ENCODE results near the gene THSD7B.

Gene THSD7B

DNA sequence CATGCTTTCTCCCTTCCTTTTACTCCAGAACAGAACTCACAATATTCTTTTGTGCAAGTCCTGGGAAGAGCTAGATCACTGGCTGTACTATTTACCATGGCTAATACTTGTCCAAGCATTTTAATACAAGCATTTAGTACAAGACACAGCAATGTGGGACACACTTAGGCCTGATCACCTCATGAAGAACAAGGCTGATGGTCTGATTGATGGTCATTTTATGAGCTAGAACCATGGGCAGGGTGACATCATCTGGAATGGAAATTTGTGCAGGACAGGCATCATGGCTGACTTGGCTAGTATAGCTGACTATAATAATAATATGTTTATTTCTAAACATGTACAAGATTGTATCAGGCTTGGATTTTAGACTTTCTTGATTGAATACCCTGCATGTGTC, 824.8 kb downstream of the THSD7B start:
- no peak overlapping the region for H3K18ac ChIP-seq (ENCODE audit: low read length)
- no peak overlapping the region for H3K23ac ChIP-seq (ENCODE audit: low read length)
- no peak for DNase-seq

DNA sequence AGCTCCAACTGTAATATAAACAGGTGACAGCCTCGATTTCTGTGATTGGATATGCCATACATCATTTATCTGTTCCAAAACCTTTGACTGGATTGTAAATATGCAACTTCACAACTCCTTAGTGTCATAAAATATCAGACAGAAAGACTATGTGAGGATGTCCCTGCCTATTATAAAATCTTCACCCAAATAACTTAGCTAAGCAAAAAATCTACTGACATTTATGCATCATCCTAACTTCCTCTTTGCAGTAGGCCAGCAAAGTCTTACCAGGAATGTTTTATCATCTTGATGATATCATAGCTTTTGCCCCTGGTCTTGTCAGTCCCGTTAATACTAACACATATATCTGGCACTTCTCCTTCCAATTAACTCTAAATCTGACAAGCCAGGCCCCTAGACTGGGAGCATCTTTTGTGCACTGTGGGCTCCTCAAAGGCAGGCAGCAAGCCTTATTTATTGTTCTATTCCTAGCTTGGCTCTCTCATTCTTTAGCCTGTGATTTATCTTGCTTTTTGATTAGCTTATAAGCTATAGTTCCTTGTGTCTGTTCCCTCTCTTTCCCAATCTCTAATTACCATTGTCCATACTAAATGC, 842.5 kb downstream of the THSD7B start:
- no peak overlapping the region for H3K14ac ChIP-seq (ENCODE audit: low read length)
- no peaks in the 10 kb centered on the region for H3K79me1 ChIP-seq (ENCODE audit: low read length)
- no peak overlapping the region for H3K23ac ChIP-seq (ENCODE audit: low read length)
- no peak overlapping the region for H4K91ac ChIP-seq (ENCODE audit: low read depth, low read length)
- no peak overlapping the region for H2AK5ac ChIP-seq (ENCODE audit: low read length)
- H3K79me2 ChIP-seq (ENCODE audit: control insufficient read depth, insufficient read depth, low read length, poor library complexity), result no peaks in the 10 kb centered on the region
- H2BK12ac ChIP-seq (ENCODE audit: low read length), result no peak overlapping the region
- no peaks in the 10 kb centered on the region for H3K36me3 ChIP-seq (ENCODE audit: control insufficient read depth in 1 of 2, insufficient read depth in 2 of 2, low read length in 2 of 2)
- H3K18ac ChIP-seq (ENCODE audit: low read length), result no peak overlapping the region
- H2AFZ ChIP-seq (ENCODE audit: insufficient read depth, low read length, poor library complexity), result no peak overlapping the region
- no peak overlapping the region for H3K27ac ChIP-seq (ENCODE audit: low read depth, low read length)
- H4K8ac ChIP-seq (ENCODE audit: low read depth, low read length), result no peak overlapping the region
- H4K12ac ChIP-seq (ENCODE audit: low read depth, low read length), result no peak overlapping the region
- no peak for DNase-seq
- H3K4me1 ChIP-seq (ENCODE audit: control insufficient read depth in 1 of 2, insufficient read depth in 2 of 2, low read length in 2 of 2), result no peaks in the 10 kb centered on the region
- no peaks in the 10 kb centered on the region for H3K9me3 ChIP-seq (ENCODE audit: insufficient read depth, low read depth, low read length)
- no peak overlapping the region for H3K4ac ChIP-seq (ENCODE audit: low read depth, low read length)
- no peak overlapping the region for H2BK5ac ChIP-seq (ENCODE audit: low read depth, low read length, poor library complexity)
- H2BK120ac ChIP-seq (ENCODE audit: insufficient read depth, low read length, poor library complexity), result no peak overlapping the region
- H3K9ac ChIP-seq (ENCODE audit: low read length), result no peak overlapping the region
- H3K4me2 ChIP-seq (ENCODE audit: low read length), result no peak overlapping the region
- no CpG with 5 or more reads among the region's 2 CpGs for WGBS (ENCODE audit: extremely low coverage, insufficient coverage, insufficient read length)
- no peaks in the 10 kb centered on the region for H3K27me3 ChIP-seq (ENCODE audit: insufficient read depth, low read length)
- no peak overlapping the region for H3K4me3 ChIP-seq (ENCODE audit: low read depth, low read length)

More for the DNA sequence above, 824.8 kb downstream of the THSD7B start:
- H2AFZ ChIP-seq (ENCODE audit: insufficient read depth, low read length, poor library complexity), result no peak overlapping the region
- no peaks in the 10 kb centered on the region for H3K36me3 ChIP-seq (ENCODE audit: control insufficient read depth in 1 of 2, insufficient read depth in 2 of 2, low read length in 2 of 2)
- H3K4me1 ChIP-seq (ENCODE audit: control insufficient read depth in 1 of 2, insufficient read depth in 2 of 2, low read length in 2 of 2), result no peaks in the 10 kb centered on the region
- H3K14ac ChIP-seq (ENCODE audit: low read length), result no peak overlapping the region
- no peak overlapping the region for H4K91ac ChIP-seq (ENCODE audit: low read depth, low read length)
- H3K79me2 ChIP-seq (ENCODE audit: control insufficient read depth, insufficient read depth, low read length, poor library complexity), result no peaks in the 10 kb centered on the region
- H4K12ac ChIP-seq (ENCODE audit: low read depth, low read length), result no peak overlapping the region
- H2BK12ac ChIP-seq (ENCODE audit: low read length), result no peak overlapping the region
- H3K9ac ChIP-seq (ENCODE audit: low read length), result no peak overlapping the region
- no peaks in the 10 kb centered on the region for H3K27me3 ChIP-seq (ENCODE audit: insufficient read depth, low read length)
- H3K4me3 ChIP-seq (ENCODE audit: low read depth, low read length), result no peak overlapping the region
- no peak overlapping the region for H4K8ac ChIP-seq (ENCODE audit: low read depth, low read length)
- no peaks in the 10 kb centered on the region for H3K79me1 ChIP-seq (ENCODE audit: low read length)
- H3K27ac ChIP-seq (ENCODE audit: low read depth, low read length), result no peak overlapping the region
- no peak overlapping the region for H2BK120ac ChIP-seq (ENCODE audit: insufficient read depth, low read length, poor library complexity)
- no peak overlapping the region for H3K4me2 ChIP-seq (ENCODE audit: low read length)
- H3K4ac ChIP-seq (ENCODE audit: low read depth, low read length), result no peak overlapping the region
- H2BK5ac ChIP-seq (ENCODE audit: low read depth, low read length, poor library complexity), result no peak overlapping the region
- peaks cover 2% of the 10 kb centered on the region for H3K9me3 ChIP-seq (ENCODE audit: insufficient read depth, low read depth, low read length)
- H2AK5ac ChIP-seq (ENCODE audit: low read length), result no peak overlapping the region

DNA sequence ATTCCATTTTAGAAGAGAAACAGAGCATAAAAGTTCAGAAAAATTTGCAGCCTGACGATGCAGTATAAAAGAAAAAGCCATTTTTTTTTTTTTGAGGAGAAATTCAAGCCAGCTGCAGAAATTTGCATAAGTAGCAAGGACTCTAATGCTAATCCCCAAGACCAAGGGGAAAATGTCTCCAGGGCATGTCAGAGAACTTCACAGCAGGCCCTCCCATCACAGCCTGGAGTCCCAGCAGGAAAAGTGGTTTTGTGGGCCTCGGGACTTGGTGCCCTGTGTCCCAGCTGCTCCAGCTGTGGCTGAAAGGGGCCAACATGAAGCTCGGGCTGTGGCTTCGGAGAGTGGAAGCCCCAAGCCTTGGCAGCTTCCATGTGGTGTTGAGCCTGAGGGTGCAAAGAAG, 873.6 kb downstream of the THSD7B start:
- no peak overlapping the region for H3K14ac ChIP-seq (ENCODE audit: low read length)
- no peak overlapping the region for H4K91ac ChIP-seq (ENCODE audit: low read depth, low read length)
- H2AK5ac ChIP-seq (ENCODE audit: low read length), result no peak overlapping the region
- no peak overlapping the region for H3K9ac ChIP-seq (ENCODE audit: low read length)
- no peak overlapping the region for H3K18ac ChIP-seq (ENCODE audit: low read length)
- no peak overlapping the region for H3K4me3 ChIP-seq (ENCODE audit: low read depth, low read length)
- H3K36me3 ChIP-seq (ENCODE audit: control insufficient read depth in 1 of 2, insufficient read depth in 2 of 2, low read length in 2 of 2), result no peaks in the 10 kb centered on the region
- WGBS (ENCODE audit: extremely low coverage, insufficient coverage, insufficient read length), result no CpG with 5 or more reads among the region's 4 CpGs
- no peak overlapping the region for H4K12ac ChIP-seq (ENCODE audit: low read depth, low read length)
- H2BK5ac ChIP-seq (ENCODE audit: low read depth, low read length, poor library complexity), result no peak overlapping the region
- H2BK120ac ChIP-seq (ENCODE audit: insufficient read depth, low read length, poor library complexity), result no peak overlapping the region
- H3K23ac ChIP-seq (ENCODE audit: low read length), result no peak overlapping the region
- no peaks in the 10 kb centered on the region for H3K9me3 ChIP-seq (ENCODE audit: insufficient read depth, low read depth, low read length)
- H2BK12ac ChIP-seq (ENCODE audit: low read length), result no peak overlapping the region
- no peaks in the 10 kb centered on the region for H3K79me2 ChIP-seq (ENCODE audit: control insufficient read depth, insufficient read depth, low read length, poor library complexity)
- no peak overlapping the region for H3K4me2 ChIP-seq (ENCODE audit: low read length)
- H2AFZ ChIP-seq (ENCODE audit: insufficient read depth, low read length, poor library complexity), result no peak overlapping the region
- no peak overlapping the region for H4K8ac ChIP-seq (ENCODE audit: low read depth, low read length)
- H3K4ac ChIP-seq (ENCODE audit: low read depth, low read length), result no peak overlapping the region
- no peak for DNase-seq
- H3K27me3 ChIP-seq (ENCODE audit: insufficient read depth, low read length), result no peaks in the 10 kb centered on the region
- H3K79me1 ChIP-seq (ENCODE audit: low read length), result no peaks in the 10 kb centered on the region
- no peaks in the 10 kb centered on the region for H3K4me1 ChIP-seq (ENCODE audit: control insufficient read depth in 1 of 2, insufficient read depth in 2 of 2, low read length in 2 of 2)
- H3K27ac ChIP-seq (ENCODE audit: low read depth, low read length), result no peak overlapping the region

DNA sequence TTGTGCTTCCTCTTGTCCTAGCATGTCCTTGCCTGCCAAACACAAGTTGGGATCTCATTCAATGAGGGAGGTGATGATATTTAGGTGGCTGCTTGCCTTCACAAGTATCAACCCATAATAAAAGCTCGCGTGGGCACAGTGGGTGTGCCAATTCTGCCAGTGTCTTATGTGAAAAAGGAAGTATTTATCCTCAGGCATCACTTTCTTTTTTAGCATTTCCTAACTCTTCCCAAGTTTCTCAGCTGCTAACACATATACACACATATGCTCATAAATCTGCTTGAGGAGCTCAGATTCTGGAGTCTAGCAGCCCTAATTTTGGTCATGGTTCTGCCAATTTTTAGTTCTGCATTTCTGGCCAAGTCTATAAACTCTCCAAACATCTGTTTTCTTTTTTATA, 879.4 kb downstream of the THSD7B start:
- Histone ChIP-seq H2AK5ac (ENCODE audit: low read length) (no peak overlapping the region), H3K23ac (ENCODE audit: low read length) (no peak overlapping the region), H3K18ac (ENCODE audit: low read length) (no peak overlapping the region), H2AFZ (ENCODE audit: insufficient read depth, low read length, poor library complexity) (no peak overlapping the region), H2BK5ac (ENCODE audit: low read depth, low read length, poor library complexity) (no peak overlapping the region), H3K36me3 (ENCODE audit: control insufficient read depth in 1 of 2, insufficient read depth in 2 of 2, low read length in 2 of 2) (no peaks in the 10 kb centered on the region), H4K8ac (ENCODE audit: low read depth, low read length) (no peak overlapping the region), H3K14ac (ENCODE audit: low read length) (no peak overlapping the region), H3K79me1 (ENCODE audit: low read length) (no peaks in the 10 kb centered on the region), H3K27me3 (ENCODE audit: insufficient read depth, low read length) (no peaks in the 10 kb centered on the region), H3K9ac (ENCODE audit: low read length) (no peak overlapping the region), H3K4me3 (ENCODE audit: low read depth, low read length) (no peak overlapping the region), H3K79me2 (ENCODE audit: control insufficient read depth, insufficient read depth, low read length, poor library complexity) (no peaks in the 10 kb centered on the region), H4K91ac (ENCODE audit: low read depth, low read length) (no peak overlapping the region), H3K9me3 (ENCODE audit: insufficient read depth, low read depth, low read length) (no peaks in the 10 kb centered on the region), H3K27ac (ENCODE audit: low read depth, low read length) (no peak overlapping the region), H2BK12ac (ENCODE audit: low read length) (no peak overlapping the region), H3K4me1 (ENCODE audit: control insufficient read depth in 1 of 2, insufficient read depth in 2 of 2, low read length in 2 of 2) (no peaks in the 10 kb centered on the region), H4K12ac (ENCODE audit: low read depth, low read length) (no peak overlapping the region), H3K4ac (ENCODE audit: low read depth, low read length) (no peak overlapping the region), H2BK120ac (ENCODE audit: insufficient read depth, low read length, poor library complexity) (no peak overlapping the region), H3K4me2 (ENCODE audit: low read length) (no peak overlapping the region)
- WGBS (ENCODE audit: extremely low coverage, insufficient coverage, insufficient read length), result no CpG with 5 or more reads among the region's 2 CpGs
- no peak for DNase-seq

Data from trophoblast cell (in vitro differentiated cells and primary cell).